ENCODE data around the gene INTU. TPM values are rescaled to one million over a fixed set of nuclear protein-coding genes. Genes with fewer than 3 reads are reported as not detected.

INTU gene
- total RNA-seq, 2 experiments from 2014 or later = 0.12 to 0.52 TPM

- no peak for DNase-seq
- Mint-ChIP-seq H3K36me3 (ENCODE audit: low read depth) (no peaks in the 10 kb centered on the region), H3K27ac (no peak overlapping the region), H3K9me3 (no peaks in the 10 kb centered on the region), H3K4me3 (no peak overlapping the region), H3K4me1 (ENCODE audit: low read depth) (no peaks in the 10 kb centered on the region), H3K27me3 (ENCODE audit: low read depth) (peaks cover 24% of the 10 kb centered on the region)
- CTCF ChIA-PET = no interaction called here
- intact Hi-C loops (cut with micrococcal nuclease) = no loop called here
These were observed 138.9 kb downstream of the INTU start for GRCh38 chr4:127771535-127772275.

- CTCF ChIA-PET = no interaction called here
- intact Hi-C loops (cut with micrococcal nuclease) = no loop called here
- Mint-ChIP-seq H3K4me1 (ENCODE audit: low read depth) (no peaks in the 10 kb centered on the region), H3K27me3 (ENCODE audit: low read depth) (peaks cover 30% of the 10 kb centered on the region), H3K36me3 (ENCODE audit: low read depth) (no peaks in the 10 kb centered on the region), H3K9me3 (no peaks in the 10 kb centered on the region), H3K27ac (no peak overlapping the region), H3K4me3 (no peak overlapping the region)
- DNase-seq = no peak
These were observed 140.3 kb downstream of the INTU start for GRCh38 chr4:127772769-127773671.

DNA sequence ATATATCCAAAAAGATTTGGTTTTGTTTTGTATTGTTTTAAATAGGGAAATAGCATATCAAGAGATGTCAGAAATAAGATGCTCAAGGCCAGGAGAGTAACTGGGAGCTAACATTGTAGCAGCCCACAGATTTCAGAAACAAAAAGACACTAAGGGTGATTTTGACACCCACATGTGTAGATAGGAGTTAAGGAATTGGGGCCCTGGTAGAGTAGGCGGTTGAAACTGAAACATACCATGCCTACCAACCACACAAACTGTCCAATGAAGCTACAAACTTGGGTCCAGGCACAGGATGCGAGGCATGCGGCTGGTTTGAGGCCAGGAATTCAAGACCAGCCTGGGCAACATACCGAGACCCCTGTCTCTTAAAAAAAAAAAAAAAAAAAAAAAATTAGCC lies 143.1 kb downstream of the INTU start:
- intact Hi-C loops (cut with micrococcal nuclease) = no loop called here
- DNase-seq = no peak
- CTCF ChIA-PET = no interaction called here
- Mint-ChIP-seq H3K4me3 (no peak overlapping the region), H3K36me3 (ENCODE audit: low read depth) (no peaks in the 10 kb centered on the region), H3K27me3 (ENCODE audit: low read depth) (peaks cover 49% of the 10 kb centered on the region), H3K27ac (no peak overlapping the region), H3K4me1 (ENCODE audit: low read depth) (no peaks in the 10 kb centered on the region), H3K9me3 (no peaks in the 10 kb centered on the region)

Other genes with a start within 250 kb of the INTU start
- not detected for gene SLC25A31, start 97.4 kb downstream of the INTU start, total RNA-seq
- 1 to 10 TPM; 2.6 to 2.8 TPM for gene HSPA4L, start 149.4 kb downstream of the INTU start, total RNA-seq
- 10 to 100 TPM; 44.7 to 52.3 TPM for gene PLK4, start 247.9 kb downstream of the INTU start, total RNA-seq

Measured in activated naive CD4-positive, alpha-beta T cell treated with anti-CD3 and anti-CD28 coated beads for 36 hours (primary cell).